ENCODE measurements around the gene MAFF.
"Not testable (repeated sequence)": the region's sequence is repeated elsewhere in the genome, so short reads cannot be mapped to it uniquely, and the experiment has no call there.

MAFF gene

DNA sequence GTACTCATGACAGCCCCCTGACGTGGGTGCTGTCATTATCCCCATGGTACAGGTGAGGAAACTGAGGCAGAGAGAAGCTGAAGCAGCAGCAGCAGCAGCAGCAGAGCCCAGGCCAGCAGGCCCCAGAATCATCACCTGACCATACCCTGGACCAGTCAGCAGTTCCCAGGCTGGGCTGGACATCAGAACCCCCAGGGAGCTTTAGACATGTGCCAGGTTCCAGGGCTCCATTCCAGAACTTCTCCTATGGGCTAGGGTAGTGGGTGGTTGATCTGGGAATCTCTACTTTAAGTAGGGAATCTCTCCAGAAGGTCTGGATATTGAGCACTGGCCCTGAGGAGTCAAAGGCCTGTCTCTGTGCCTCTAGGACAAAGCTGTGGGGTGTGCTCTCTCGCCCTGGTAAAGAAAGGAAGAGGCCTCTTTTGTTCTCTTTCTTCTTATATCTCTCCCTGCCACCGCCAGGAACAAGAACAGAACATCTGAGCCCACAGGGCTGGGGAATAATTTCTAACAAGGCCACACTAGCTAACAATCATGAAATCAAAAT lies 26.6 kb downstream of the MAFF start:
- DNase-seq = no peak

DNA sequence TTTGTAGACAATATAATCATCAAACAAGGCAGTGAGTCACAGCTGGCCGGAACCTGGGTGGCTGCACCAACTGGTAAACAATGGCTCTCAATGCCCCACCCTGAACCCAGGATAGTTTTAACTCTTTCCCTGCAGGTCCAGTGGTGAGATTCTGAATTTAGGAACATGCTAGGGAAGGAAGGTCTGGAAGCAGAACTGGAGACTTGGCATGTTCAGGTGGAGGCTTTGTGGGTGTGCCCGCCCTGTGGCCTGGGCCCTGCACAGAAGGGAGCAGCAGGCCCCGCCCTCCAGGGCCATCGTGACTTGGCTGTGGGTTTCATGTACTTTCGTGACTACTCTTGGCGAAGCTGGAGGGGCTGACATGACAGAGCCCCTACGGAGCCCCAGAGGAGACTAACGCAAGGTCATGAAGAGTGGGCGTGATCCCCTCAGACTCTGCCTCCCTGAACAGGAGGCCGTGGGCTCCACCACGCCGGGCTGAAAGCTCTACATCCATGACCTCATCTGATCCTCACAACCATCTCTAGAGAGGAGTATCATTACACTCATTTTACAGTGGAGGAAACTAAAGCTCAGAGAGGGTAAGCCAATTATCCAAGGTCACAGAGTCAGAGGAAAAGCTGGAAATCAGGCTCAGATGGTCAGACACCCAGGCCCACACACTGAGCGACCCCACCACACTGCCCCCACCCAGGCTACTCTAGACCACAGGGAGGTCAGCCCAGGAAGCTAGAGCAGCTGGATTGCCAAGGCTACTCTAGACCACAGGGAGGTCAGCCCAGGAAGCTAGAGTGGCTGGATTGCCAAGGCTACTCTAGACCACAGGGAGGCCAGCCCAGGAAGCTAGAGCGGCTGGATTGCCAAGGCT lies 27.3 kb downstream of the MAFF start:
- peak; percentile 13 to 55 for DNase-seq

- peak in 1 of 2 experiments; percentile 25 for DNase-seq
These were observed 28.5 kb downstream of the MAFF start for GRCh38 chr22:38230108-38230825.

DNA sequence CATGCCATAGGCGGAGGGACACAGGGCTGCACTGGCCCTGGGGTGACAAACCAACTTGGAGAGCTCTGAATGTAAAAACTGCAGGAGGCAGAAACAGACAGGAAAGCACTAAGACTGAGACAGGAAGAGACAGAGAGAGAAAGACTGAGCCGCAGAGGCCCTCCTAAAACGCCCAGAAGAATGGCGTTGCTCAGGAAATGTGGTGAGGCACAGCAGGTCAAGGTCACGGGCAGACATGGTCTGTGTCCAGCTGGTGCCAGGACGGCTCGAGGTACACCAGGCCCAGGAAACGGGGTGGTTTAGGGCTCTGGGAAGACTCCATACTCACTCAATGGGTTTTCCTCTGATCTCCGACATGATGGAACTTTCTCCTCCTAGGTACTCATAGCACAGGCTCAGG lies 29.1 kb downstream of the MAFF start:
- DNase-seq = no peak

DNA sequence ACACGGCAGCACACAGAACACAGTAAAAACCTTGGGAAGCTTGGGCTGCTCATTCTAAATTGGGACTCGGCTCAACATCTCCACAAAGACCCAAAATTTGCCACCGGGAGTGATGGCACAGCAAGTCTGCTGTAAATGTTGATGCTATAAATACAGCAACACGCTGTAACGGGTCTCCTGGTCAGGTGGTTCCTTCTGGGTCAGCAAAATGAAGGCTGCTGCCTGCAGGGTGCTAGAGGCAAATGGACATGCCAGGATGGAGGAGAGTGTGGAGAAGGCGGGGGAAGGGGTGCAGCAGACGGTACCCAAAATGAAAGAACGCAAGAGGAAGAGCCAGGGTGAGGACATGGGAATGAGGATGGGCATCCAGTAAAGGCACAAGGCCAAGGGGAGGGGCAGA lies 30.4 kb downstream of the MAFF start:
- no peak for DNase-seq

- DNase-seq = no peak
These were observed 31.6 kb downstream of the MAFF start for GRCh38 chr22:38233427-38233826.

DNA sequence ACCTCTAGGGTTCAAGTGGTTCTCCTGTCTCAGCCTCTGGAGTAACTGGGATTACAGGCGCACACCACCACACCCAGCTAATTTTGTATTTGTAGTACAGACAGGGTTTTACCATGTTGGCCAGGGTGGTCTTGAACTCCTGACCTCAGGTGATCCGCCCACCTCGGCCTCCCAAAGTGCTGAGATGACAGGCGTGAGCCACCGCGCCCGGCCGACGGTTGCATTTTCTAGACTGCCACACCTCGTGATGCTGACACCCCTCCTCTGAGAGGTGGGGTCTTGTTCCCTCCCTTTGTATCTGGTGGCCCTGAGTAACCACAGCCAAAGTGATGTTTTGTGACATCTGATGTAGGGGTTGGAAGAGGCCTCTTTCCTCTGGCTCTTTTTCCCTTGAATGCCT lies 32.1 kb downstream of the MAFF start:
- DNase-seq = not testable (repeated sequence)

DNA sequence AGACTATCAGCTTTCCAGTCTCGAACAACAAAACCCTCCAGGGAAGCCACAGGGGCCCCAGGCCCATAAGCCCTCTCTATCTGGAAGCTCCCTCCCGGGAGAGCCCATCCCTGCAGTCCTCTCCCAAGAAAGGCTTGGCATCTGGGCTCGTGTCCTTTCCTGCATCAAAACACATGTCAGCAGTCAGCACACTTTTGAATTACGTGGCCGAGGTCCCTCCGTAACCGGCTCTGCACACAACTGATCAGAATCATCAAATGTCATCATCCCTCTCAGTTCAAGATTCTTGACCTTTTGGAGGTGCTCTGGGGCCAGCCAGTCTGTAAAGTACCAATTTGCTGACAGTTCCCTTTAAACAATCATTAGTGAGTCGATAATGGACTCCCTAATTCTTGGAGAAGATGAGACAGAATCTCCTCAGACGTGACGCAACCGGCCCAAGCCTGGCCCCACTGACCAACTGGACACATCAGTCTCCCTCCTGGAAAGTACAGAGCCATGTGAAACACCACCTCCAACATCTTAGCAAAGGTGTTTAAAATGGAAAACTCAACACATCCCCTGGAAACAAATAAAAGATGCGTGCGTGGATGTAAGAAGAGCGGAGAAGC lies 33.6 kb downstream of the MAFF start:
- no peak for DNase-seq

GRCh38 chr22:38236786-38237185 lies 35.0 kb downstream of the MAFF start:
- no peak for DNase-seq

DNA sequence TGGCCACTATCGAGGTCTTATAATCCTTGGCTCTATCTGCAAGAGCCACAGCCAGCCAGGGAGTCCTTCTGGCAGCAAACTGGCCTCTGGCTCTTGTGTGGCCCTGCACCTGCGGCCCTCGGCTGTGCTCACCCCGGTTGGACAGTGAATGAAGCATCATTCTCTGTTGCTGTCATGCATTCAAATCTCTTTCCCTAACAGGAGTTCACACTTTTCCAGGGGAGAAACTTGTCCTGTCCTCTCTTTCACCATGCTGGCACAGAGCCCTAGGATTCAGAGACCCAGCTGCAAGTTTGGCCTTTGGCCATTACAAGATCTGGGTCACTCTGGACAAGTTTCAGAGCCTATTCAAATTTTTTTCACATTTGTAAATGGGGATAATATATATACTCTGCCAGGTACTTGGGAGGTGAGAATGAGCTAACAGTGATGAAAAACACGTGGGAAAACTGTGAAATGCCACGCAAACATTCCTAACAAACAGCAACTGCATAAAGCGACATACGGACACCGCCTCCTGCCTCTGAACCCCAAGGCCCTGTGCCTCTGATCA lies 36.8 kb downstream of the MAFF start:
- no peak for DNase-seq

DNA sequence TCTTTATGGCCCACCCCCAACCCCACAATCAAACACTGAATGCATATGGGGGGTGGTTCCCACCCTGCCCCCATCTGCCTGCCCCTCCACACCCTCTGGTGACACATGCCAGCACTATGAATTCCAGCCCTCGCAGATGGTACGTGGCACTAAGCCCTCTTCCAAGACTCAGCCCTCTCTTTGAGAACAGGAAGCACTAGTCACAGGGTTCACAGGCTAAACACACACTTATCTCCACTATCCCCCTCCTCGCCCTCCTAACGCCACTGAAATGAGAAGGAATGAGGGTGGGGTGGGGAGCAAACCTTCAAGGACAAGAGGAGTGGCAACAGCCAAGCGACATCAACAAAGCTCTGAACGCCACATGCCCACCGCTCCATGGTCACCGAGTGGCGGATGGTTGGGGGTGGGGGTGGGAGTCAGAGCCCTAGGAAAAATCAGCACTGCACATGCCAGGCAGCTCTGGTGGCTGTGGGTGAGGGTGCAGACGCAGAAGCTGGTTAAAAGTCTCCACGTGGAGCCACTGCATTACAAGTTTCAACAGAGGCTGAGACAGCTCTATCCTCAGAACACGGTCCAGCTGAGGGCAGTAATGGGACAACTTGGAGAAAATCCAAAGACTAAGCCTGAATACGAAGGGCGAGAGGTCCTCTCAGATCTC lies 37.4 kb downstream of the MAFF start:
- DNase-seq = no peak

DNA sequence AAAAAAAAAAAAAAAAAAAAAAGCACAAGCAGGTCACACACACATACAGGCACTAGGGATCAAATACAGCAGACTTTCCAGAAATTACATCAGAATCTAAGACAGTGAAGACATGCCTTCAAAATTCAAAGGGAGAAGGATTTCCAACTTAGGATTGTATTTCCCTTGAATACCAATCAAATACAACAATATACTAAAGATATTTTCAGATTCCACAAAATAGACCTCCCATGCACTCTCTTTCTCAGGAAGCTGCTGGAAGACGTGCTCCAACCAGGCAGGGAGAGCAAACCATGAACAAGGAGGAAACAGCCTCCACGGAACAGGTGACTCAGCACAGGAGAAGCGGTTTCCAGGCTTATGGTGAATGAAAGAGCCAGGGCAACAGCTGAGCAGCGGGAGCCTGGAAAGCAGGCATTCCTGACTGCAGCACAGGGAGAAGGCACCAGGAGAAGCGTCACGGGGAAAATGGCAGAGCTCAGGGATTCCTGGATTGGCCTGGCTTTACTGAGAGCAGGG lies 39.0 kb downstream of the MAFF start:
- DNase-seq = peak in 1 of 2 experiments; percentile 41

DNA sequence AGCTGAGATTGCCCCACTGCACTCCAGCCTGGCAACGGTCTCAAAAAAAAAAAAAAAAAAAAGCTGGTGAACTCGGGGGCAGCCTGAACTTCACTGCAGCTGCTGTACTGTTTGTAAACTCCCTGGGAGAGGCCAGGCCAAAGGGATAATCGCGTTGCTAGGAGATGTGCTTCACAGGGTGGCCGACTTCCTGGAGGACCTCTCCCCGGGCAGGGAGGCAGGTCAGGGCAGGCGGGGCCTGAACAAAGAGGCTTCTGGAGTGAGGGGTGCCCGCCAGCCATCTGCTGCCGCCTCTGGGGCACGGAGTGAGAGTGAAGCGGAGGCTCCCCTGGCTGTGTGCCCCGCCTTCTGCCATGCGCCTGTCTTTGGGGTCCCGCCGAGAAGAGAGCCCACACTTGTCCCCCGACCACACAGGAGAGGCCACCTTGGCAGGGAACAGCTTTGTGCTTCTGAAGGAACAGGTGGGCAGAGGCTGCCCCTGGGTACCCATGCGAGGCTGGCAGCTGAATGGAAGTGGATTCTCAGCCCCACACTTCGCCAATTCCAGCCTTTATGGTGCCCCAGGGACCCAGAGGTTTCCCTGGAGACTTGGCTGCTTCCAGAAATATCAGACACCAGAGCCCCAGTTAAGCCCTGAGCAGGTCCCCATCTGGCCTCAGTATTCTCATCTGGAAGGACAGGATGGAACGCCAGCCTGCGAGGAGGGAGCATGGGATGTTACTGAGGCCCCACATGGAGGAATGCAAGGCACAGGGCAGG lies 41.4 kb downstream of the MAFF start:
- peak; percentile 87 to 95 for DNase-seq

DNA sequence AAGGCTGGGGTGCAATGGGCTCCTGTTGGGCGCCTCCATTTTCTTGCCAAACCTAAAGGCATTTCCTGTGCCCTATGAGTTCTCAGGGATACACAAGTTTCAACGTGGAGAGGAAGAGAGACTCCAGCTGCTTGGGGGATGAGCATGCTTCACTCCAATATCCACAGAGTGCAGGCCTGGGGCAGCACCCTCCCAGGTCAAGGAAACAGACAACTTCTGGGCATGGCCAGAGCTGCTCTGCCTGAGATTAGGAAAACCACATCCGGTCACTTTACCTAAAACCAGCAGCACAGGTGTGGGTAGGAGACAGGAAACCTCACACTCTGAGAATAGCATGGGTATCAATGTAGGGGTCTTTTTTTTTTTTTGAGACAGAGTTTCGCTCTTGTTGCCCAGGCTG lies 42.3 kb downstream of the MAFF start:
- DNase-seq = no peak

DNA sequence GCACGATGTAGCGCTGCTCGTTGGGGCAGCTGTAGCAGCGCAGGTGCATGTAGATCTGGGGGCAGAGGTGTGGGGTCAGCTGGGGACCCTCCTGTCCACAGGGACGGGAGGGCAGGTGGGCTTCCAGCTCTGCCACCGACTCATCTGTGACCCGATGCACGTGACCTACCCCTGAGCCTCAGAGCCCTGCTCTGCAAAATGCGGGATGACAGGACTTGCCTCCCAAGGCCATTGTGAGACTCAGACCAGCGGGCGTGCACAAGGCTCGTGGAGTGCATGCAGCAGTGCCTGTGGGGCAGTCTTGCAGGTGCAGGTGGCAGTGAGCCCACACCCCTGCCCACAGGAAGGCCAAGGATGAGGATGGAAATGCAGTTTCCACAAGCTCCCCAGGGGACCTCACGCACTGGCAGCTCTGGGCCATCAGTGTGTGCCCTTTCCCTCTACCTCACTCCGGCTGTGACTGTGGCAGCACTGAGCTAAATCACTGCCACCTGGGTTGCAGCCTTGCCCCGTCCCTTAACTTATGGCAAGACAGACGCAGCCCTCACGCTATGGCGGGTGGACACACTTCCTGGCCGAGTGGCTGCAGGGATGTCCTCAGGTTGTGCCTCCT lies 44.4 kb downstream of the MAFF start:
- DNase-seq = no peak

- no peak for DNase-seq
These were observed 44.9 kb downstream of the MAFF start for GRCh38 chr22:38246692-38247091.

- no peak for DNase-seq
These were observed 45.9 kb downstream of the MAFF start for GRCh38 chr22:38247713-38248112.

GRCh38 chr22:38248280-38248679 lies 46.5 kb downstream of the MAFF start:
- no peak for DNase-seq

GRCh38 chr22:38249301-38249700 lies 47.5 kb downstream of the MAFF start:
- DNase-seq = no peak

GRCh38 chr22:38249803-38250642 lies 48.2 kb downstream of the MAFF start:
- DNase-seq = no peak
